Breast epithelium (tissue), 4 donors: ENCODE data around the gene HS6ST3. TPM values are rescaled to one million over a fixed set of nuclear protein-coding genes. Genes with fewer than 3 reads are reported as not detected.

ENCODE experiments used
- DNase-seq, 2 donors: peaks; one replicate each; pipeline ENCODE4 v3.0.0-alpha.2; 2019; ENCODE audit warnings: low spot score in 2 of 2
- H3K27ac ChIP-seq, 2 donors: fragments of 200-600 bp; sonication (generic) in 1 of 2; one replicate each; pipeline ENCODE4 v1.5.1; 2016 to 2019; ENCODE audit warnings: mild to moderate bottlenecking in 1 of 2
- H3K27me3 ChIP-seq, 2 donors: fragments of 200-600 bp; sonication (generic) in 1 of 2; one replicate each; pipeline versions ENCODE4 v1.5.1 to v1.6.0; 2017 to 2019; ENCODE audit warnings: control low read depth in 1 of 2, mild to moderate bottlenecking in 1 of 2
- H3K36me3 ChIP-seq: fragments of 200-600 bp; one replicate; pipeline ENCODE4 v1.5.1; 2019
- H3K4me1 ChIP-seq, 2 donors: fragments of 200-600 bp; sonication (generic); one replicate each; pipeline ENCODE4 v1.5.1; 2016 to 2019; ENCODE audit warnings: control low read depth in 1 of 2
- H3K4me3 ChIP-seq, 3 donors: fragments of 200-600 bp; sonication (generic); 1 replicate in 2 of 3; 2 replicates in 1 of 3; pipeline ENCODE4 v1.5.1; 2016 to 2019; ENCODE audit warnings: mild to moderate bottlenecking in 3 of 3, moderate library complexity in 2 of 3
- H3K9me3 ChIP-seq, 2 donors: fragments of 200-600 bp; sonication (generic) in 1 of 2; one replicate each; pipeline ENCODE4 v1.5.1; 2016 to 2019; ENCODE audit warnings: control low read depth in 1 of 2
- POLR2A ChIP-seq: fragments of 450-650 bp; IDR thresholded peaks from one replicate; pipeline ENCODE4 v1.6.1; 2016; ENCODE audit warnings: antibody characterized with exemption, mild to moderate bottlenecking, moderate library complexity
- POLR2AphosphoS5 ChIP-seq, 3 donors: sonication (generic); formaldehyde crosslinking; IDR thresholded peaks; one replicate each; pipeline ENCODE4 v1.6.1; 2017; ENCODE audit warnings: antibody characterized with exemption in 3 of 3
- intact Hi-C: fragments of 100-400 bp; cut with DNase I; formaldehyde crosslinking; loops from one replicate; pipeline ENCODE4 v1.15.1; 2023; ENCODE audit warnings: low total_unique reads
- total RNA-seq, 3 donors: library from RNA; depleted of rRNA; stranded (reverse); fragments of >200 nt; gene quantifications; one replicate each; pipeline ENCODE4 v1.1.0, GENCODE V29; 2016
- TF ChIP-seq, protein P1 (sequence below), 3 donors: fragments of 450-650 bp; IDR thresholded peaks; one replicate each; pipeline ENCODE4 v1.5.1; 2016 to 2017; ENCODE audit warnings: antibody characterized with exemption in 3 of 3, mild to moderate bottlenecking in 3 of 3, moderate library complexity in 3 of 3

The HS6ST3 gene
- total RNA-seq, 3 donors from 2014 or later: under 0.01 to 1.3 (median 0.59) TPM

DNA sequence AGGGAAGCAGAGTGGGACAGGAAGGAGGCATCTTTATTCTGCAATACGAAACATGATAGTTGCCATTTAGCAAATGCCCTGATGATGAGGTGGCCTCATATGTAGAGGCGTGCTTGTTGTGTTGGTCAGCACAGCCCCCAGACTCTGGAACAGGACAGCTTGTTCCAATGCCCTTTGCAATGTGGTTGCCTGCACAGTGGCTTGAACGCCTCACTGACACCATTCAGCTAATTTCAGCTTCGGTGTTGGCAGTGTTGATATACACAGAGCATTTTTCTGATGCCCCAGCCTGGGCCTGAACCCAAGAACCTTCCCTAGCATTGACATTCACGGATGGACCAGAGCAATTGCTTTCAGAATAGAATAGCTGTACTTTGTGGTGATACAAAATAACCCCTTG, 133.3 kb downstream of the HS6ST3 start:
- TF ChIP-seq POLR2AphosphoS5 (IDR thresholded peaks at IDR 0.05) (no peak), POLR2A (no peak)
- TF ChIP-seq, protein P1, sequence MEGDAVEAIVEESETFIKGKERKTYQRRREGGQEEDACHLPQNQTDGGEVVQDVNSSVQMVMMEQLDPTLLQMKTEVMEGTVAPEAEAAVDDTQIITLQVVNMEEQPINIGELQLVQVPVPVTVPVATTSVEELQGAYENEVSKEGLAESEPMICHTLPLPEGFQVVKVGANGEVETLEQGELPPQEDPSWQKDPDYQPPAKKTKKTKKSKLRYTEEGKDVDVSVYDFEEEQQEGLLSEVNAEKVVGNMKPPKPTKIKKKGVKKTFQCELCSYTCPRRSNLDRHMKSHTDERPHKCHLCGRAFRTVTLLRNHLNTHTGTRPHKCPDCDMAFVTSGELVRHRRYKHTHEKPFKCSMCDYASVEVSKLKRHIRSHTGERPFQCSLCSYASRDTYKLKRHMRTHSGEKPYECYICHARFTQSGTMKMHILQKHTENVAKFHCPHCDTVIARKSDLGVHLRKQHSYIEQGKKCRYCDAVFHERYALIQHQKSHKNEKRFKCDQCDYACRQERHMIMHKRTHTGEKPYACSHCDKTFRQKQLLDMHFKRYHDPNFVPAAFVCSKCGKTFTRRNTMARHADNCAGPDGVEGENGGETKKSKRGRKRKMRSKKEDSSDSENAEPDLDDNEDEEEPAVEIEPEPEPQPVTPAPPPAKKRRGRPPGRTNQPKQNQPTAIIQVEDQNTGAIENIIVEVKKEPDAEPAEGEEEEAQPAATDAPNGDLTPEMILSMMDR (IDR thresholded peaks at IDR 0.05): no peak
- H3K4me3 ChIP-seq: no peak overlapping the region
- no peaks in the 10 kb centered on the region for H3K4me1 ChIP-seq
- H3K9me3 ChIP-seq: no peaks in the 10 kb centered on the region
- DNase-seq: no peak
- H3K27ac ChIP-seq: no peak overlapping the region
- intact Hi-C loops: no loop called here
- H3K36me3 ChIP-seq: no peaks in the 10 kb centered on the region
- no peaks in the 10 kb centered on the region for H3K27me3 ChIP-seq

DNA sequence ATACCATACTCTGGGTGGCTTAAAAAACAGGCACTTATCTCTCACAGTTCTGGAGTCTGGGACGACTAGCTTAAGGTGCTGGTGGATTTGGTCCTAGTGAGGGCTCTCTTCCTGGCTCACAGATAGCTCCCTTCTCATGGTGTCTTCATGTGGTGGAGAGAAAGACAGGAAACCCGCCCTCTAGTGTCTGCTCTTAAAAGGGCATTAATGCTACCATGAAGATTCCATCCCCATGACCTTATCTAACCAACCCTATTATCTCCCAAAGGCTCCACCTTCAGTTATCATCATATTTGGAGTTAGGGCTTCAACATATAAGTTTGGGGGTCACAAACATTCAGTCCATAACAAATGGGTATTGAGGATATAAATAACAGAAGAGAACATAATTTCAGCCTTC, 139.4 kb downstream of the HS6ST3 start:
- TF ChIP-seq, protein P1 (IDR thresholded peaks at IDR 0.05): no peak
- TF ChIP-seq POLR2A (no peak), POLR2AphosphoS5 (IDR thresholded peaks at IDR 0.05) (no peak)
- Histone ChIP-seq H3K27me3 (no peaks in the 10 kb centered on the region), H3K4me3 (no peak overlapping the region), H3K9me3 (no peaks in the 10 kb centered on the region), H3K36me3 (no peaks in the 10 kb centered on the region), H3K4me1 (no peaks in the 10 kb centered on the region), H3K27ac (no peak overlapping the region)
- no peak for DNase-seq
- intact Hi-C loops: no loop called here

DNA sequence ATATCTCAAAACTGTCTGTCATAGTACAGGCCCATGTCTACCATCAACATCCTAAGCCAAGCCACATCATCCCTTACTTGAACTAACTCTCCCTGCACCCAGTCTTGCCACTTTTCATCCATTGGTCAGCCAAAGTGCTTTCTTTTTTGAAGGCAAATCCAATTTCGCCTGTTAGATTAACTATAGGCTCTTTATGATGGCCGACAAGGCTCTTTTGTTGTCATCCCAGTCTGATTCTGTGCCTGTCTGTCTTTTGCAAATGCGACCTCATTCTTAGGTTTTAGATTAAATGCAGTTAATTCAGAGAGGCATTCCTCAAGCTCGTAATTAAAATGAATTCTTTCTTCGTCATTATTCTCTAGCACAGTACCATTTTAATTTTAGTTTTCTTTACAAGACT, 148.3 kb downstream of the HS6ST3 start:
- H3K27ac ChIP-seq: no peak overlapping the region
- no peaks in the 10 kb centered on the region for H3K27me3 ChIP-seq
- H3K36me3 ChIP-seq: no peaks in the 10 kb centered on the region
- intact Hi-C loops: no loop called here
- H3K4me1 ChIP-seq: no peaks in the 10 kb centered on the region
- no peak for DNase-seq
- no peak overlapping the region for H3K4me3 ChIP-seq
- no peaks in the 10 kb centered on the region for H3K9me3 ChIP-seq
- TF ChIP-seq POLR2A: no peak
- no peak for TF ChIP-seq POLR2AphosphoS5 (IDR thresholded peaks at IDR 0.05)
- TF ChIP-seq, protein P1 (IDR thresholded peaks at IDR 0.05): no peak

DNA sequence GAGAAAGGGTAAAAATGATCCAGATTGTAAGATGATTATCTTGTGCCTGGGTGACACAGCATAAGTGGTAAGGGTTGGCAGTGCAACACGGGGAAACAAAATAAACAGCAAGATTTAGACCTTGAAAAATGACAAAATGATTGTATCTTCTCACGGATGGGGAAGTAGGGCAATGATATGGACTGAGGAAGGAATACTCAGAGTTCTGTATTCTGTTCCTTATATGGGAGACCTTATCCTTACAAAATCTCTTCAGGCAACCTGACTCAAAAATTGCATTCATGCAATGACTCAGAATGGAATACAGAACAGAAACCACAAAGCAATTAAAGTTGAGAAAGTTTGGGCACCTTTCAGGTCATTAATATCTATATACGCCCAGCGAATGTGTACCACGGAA, 149.0 kb downstream of the HS6ST3 start:
- no peak for DNase-seq
- no peaks in the 10 kb centered on the region for H3K27me3 ChIP-seq
- no peaks in the 10 kb centered on the region for H3K9me3 ChIP-seq
- H3K4me3 ChIP-seq: no peak overlapping the region
- H3K27ac ChIP-seq: no peak overlapping the region
- intact Hi-C loops: no loop called here
- TF ChIP-seq POLR2AphosphoS5 (IDR thresholded peaks at IDR 0.05): no peak
- TF ChIP-seq, protein P1 (IDR thresholded peaks at IDR 0.05): no peak
- no peaks in the 10 kb centered on the region for H3K4me1 ChIP-seq
- no peaks in the 10 kb centered on the region for H3K36me3 ChIP-seq

DNA sequence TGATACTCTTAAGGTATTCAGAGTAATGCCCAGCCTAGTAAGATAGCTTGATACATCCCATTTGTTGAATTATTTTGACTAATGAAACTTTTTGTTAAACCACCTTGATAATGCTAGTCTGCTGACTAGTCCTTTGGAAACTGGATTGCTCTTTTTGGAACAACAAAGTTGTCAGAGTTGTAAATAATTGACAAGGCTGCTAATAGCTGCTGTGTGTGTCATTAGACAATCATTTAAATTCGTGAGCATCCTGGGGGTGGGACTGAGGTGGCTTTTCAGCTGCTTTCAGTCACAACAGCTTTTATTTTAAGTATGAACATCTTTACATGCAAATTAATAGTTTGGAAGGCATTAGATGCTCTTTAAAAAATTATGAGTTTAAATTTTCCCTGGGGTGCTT, 153.5 kb downstream of the HS6ST3 start:
- no peak overlapping the region for H3K27ac ChIP-seq
- H3K4me1 ChIP-seq: no peaks in the 10 kb centered on the region
- H3K36me3 ChIP-seq: no peaks in the 10 kb centered on the region
- intact Hi-C loops: no loop called here
- no peaks in the 10 kb centered on the region for H3K9me3 ChIP-seq
- H3K4me3 ChIP-seq: no peak overlapping the region
- DNase-seq: no peak
- no peaks in the 10 kb centered on the region for H3K27me3 ChIP-seq
- no peak for TF ChIP-seq POLR2AphosphoS5 (IDR thresholded peaks at IDR 0.05)
- TF ChIP-seq, protein P1 (IDR thresholded peaks at IDR 0.05): no peak
- TF ChIP-seq POLR2A: no peak
